ENCODE results near the gene THAP6. TPM values are rescaled to one million over a fixed set of nuclear protein-coding genes. Genes with fewer than 3 reads are reported as not detected.

THAP6 gene
- total RNA-seq: 2.4 TPM

- Histone ChIP-seq H3K36me3 (peaks cover 11 to 20% of the 10 kb centered on the region in 2 donors), H3K4me1 (peaks cover 8 to 32% of the 10 kb centered on the region in 2 donors), H3K4me3 (peak within 1 kb of the TSS; percentile 85 to 90), H3K27me3 (no peaks in the 10 kb centered on the region), H3K9me3 (no peaks in the 10 kb centered on the region), H3K27ac (peak within 1 kb of the TSS; percentile 92 to 95)
- intact Hi-C loops (cut with DNase I): loop anchor here (2.0 to 10.0 kb wide), 6 partner anchors 20 to 1040 kb away; partner anchors contain the start of genes BTC, NAAA and PARM1
- peak; percentile 79 to 98 for DNase-seq (ENCODE audit: low spot score in 2 of 2)
- TF ChIP-seq CTCF (IDR thresholded peaks at IDR 0.05): no peak
These were observed at the start of gene THAP6, which contains the start of gene RCHY1 for GRCh38 chr4:75514131-75514948. Gene THAP6, plus strand, starts transcription at chr4:75514473. Its CDS starts 980 bp downstream, at chr4:75515453. Gene RCHY1, minus strand, starts transcription at chr4:75514403. Its CDS starts 117 bp downstream, at chr4:75514286.

- H3K27ac ChIP-seq: no peak overlapping the region
- no peak for DNase-seq (ENCODE audit: low spot score in 2 of 2)
- intact Hi-C loops (cut with DNase I): loop anchor here (2.0 kb wide), 1 partner anchor 537 kb away; the partner anchor contains the start of gene PARM1
- H3K36me3 ChIP-seq: peaks cover 0 to 7% of the 10 kb centered on the region in 2 donors
- no peak for TF ChIP-seq CTCF (IDR thresholded peaks at IDR 0.05)
- no peaks in the 10 kb centered on the region for H3K4me1 ChIP-seq
- H3K9me3 ChIP-seq: no peaks in the 10 kb centered on the region
- H3K4me3 ChIP-seq: no peak overlapping the region
- no peaks in the 10 kb centered on the region for H3K27me3 ChIP-seq
These were observed 44.4 kb upstream of the THAP6 start for GRCh38 chr4:75469896-75470295.

GRCh38 chr4:75470738-75471137 lies 43.5 kb upstream of the THAP6 start:
- intact Hi-C loops (cut with DNase I): no loop called here
- H3K27me3 ChIP-seq: no peaks in the 10 kb centered on the region
- no peaks in the 10 kb centered on the region for H3K9me3 ChIP-seq
- H3K27ac ChIP-seq: no peak overlapping the region
- H3K4me3 ChIP-seq: no peak overlapping the region
- DNase-seq (ENCODE audit: low spot score in 2 of 2): no peak
- no peaks in the 10 kb centered on the region for H3K4me1 ChIP-seq
- H3K36me3 ChIP-seq: peaks cover 0 to 7% of the 10 kb centered on the region in 2 donors
- no peak for TF ChIP-seq CTCF (IDR thresholded peaks at IDR 0.05)

- H3K27me3 ChIP-seq: no peaks in the 10 kb centered on the region
- no peak for TF ChIP-seq CTCF (IDR thresholded peaks at IDR 0.05)
- H3K36me3 ChIP-seq: peaks cover 17 to 25% of the 10 kb centered on the region in 2 donors
- no peaks in the 10 kb centered on the region for H3K9me3 ChIP-seq
- no peaks in the 10 kb centered on the region for H3K4me1 ChIP-seq
- intact Hi-C loops (cut with DNase I): no loop called here
- H3K27ac ChIP-seq: no peak overlapping the region
- no peak for DNase-seq (ENCODE audit: low spot score in 2 of 2)
- H3K4me3 ChIP-seq: no peak overlapping the region
These were observed 37.1 kb upstream of the THAP6 start for GRCh38 chr4:75477201-75477600.

- Histone ChIP-seq H3K4me3 (no peak overlapping the region), H3K27me3 (no peaks in the 10 kb centered on the region), H3K4me1 (no peaks in the 10 kb centered on the region), H3K9me3 (no peaks in the 10 kb centered on the region), H3K27ac (no peak overlapping the region), H3K36me3 (peaks cover 29 to 41% of the 10 kb centered on the region in 2 donors)
- intact Hi-C loops (cut with DNase I): no loop called here
- no peak for DNase-seq (ENCODE audit: low spot score in 2 of 2)
- no peak for TF ChIP-seq CTCF (IDR thresholded peaks at IDR 0.05)
These were observed 30.1 kb upstream of the THAP6 start for GRCh38 chr4:75484190-75484589.
